ENCODE measurements around the gene TMEM184B. TPM values are rescaled to one million over a fixed set of nuclear protein-coding genes. Genes with fewer than 3 reads are reported as not detected.

The TMEM184B gene
- total RNA-seq, 1 experiment from 2014 or later, result 22.0 TPM

DNA sequence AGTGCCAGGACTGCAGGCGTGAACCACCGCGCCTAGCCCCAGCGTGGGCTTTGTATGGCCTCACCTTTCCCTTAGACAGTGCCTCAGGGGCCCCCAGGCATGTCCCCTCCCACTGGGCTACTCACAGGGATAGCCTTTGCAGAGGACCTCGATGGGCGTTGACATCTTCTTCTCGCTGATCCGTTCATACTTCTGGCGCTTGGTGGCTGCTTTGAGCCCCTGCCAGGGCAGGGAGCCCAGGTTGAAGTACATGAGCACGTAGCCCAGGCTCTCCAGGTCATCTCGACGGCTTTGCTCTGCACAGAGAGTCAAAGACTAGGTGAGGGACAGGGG, 26.9 kb upstream of the TMEM184B start:
- no peak overlapping the region for H3K27ac ChIP-seq
- H3K4me3 ChIP-seq, result no peak overlapping the region
- no peak for DNase-seq (ENCODE audit: low read depth in 1 of 2, low spot score in 2 of 2)
- H3K4me1 ChIP-seq (replicated peaks), result peaks cover 10% of the 10 kb centered on the region
- H3K27me3 ChIP-seq (replicated peaks), result no peaks in the 10 kb centered on the region
- peaks cover 100% of the 10 kb centered on the region for H3K36me3 ChIP-seq
- H3K9me3 ChIP-seq (replicated peaks), result no peaks in the 10 kb centered on the region

DNA sequence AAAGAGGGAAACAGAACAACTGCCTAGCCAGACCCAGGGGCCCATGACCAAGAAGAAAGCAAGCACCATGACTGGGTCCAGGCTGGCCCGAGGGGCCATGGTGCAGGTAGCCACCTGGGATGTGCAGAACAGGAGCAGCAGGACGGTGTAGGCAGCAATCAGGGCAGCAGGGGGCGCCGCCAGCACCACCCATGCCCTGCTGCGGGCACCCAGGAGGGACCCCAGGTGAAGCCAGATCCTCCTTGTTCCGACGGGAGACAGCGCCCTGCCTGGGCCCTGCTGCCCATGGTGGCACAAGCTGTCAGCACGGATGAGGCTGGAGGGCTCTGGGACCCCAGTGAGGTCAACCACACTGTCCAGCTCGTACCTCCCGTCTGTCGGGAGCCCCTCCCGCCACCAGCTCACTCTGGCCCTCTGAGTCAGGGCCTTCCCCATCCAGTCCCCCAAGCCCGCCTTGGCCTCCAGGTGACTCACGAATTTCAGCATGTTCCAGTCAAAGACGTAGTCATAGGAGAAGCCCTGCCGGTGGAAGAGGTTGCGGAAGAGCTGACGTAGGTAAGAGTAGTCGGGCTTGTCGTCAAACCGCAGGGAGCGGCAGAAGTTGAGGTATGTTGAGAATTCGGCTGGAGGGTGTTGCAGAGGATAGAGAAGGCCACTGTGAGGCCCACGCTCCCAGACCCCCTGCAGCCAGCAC, 25.6 kb upstream of the TMEM184B start:
- H3K4me3 ChIP-seq, result no peak overlapping the region
- H3K27me3 ChIP-seq (replicated peaks), result no peaks in the 10 kb centered on the region
- peaks cover 10% of the 10 kb centered on the region for H3K4me1 ChIP-seq (replicated peaks)
- peaks cover 100% of the 10 kb centered on the region for H3K36me3 ChIP-seq
- no peak for DNase-seq (ENCODE audit: low read depth in 1 of 2, low spot score in 2 of 2)
- H3K27ac ChIP-seq, result 0 out of 2 replicates have a peak overlapping the region, but pooled peaks have one; percentile 43
- H3K9me3 ChIP-seq (replicated peaks), result no peaks in the 10 kb centered on the region

DNA sequence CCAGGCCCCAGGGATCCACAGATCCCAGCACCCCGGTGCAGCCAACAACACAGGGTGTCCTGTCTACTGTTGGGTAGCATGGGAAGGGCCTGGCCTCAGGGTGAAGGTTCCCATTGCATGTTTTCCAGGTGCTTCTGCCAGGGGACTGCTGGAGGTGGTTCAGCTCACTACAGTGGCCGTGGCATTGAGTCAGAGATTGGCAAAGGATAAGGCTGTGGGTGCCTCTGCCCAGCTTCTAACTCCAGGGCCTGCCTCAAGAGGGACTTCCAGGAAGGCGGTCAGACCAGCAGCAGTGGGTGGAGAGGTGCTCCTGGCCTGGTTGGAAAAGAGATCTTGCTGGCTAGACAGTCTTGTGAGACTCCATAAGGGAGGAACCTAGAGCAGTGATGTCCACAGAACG, 23.6 kb upstream of the TMEM184B start:
- no peak for DNase-seq (ENCODE audit: low read depth in 1 of 2, low spot score in 2 of 2)
- no peak overlapping the region for H3K27ac ChIP-seq
- H3K4me1 ChIP-seq (replicated peaks), result peaks cover 10% of the 10 kb centered on the region
- H3K9me3 ChIP-seq (replicated peaks), result no peaks in the 10 kb centered on the region
- peaks cover 98% of the 10 kb centered on the region for H3K36me3 ChIP-seq
- H3K27me3 ChIP-seq (replicated peaks), result no peaks in the 10 kb centered on the region
- no peak overlapping the region for H3K4me3 ChIP-seq

DNA sequence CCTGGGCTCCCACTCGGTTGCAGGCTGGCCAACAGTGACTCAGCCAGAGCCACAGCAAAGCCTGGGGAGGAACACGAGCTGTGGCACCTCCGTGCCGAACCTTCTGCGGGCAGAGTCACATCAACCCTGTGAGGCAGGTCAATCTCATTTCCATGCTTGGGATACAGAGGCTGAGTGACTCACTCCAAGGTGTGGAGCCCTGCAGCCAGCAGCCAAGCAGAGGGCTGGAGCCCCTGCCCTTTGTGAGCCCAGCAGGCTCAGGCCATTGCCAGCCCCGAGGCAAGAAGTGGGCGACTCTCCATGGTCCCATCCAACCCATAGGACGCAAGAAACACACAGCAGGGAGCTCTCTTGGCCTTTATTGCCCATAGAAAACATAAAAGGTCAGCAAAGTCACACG, 23.1 kb upstream of the TMEM184B start:
- Histone ChIP-seq H3K27me3 (replicated peaks) (no peaks in the 10 kb centered on the region), H3K4me1 (replicated peaks) (peaks cover 10% of the 10 kb centered on the region), H3K36me3 (peaks cover 98% of the 10 kb centered on the region), H3K27ac (no peak overlapping the region), H3K4me3 (no peak overlapping the region), H3K9me3 (replicated peaks) (no peaks in the 10 kb centered on the region)
- no peak for DNase-seq (ENCODE audit: low read depth in 1 of 2, low spot score in 2 of 2)

DNA sequence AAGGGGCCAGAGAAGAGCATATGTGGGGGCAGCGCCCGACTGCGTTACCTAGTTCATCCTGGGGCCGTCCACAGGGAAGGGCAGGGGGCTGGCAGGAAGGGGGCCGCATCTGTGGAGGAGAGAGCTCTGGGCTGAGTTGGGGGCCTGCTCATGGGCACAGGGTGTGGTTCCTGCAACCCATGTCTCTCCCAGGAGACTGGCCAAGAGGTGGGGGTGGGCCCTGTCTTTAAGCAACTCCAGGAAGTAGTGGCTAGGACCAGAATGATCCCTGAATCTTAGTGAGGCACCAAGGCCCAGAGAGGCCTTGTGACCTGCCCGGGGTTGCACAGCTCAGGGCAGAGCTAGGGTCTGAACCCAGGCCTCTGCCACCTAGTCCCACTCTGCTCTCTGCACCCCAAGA, 22.5 kb upstream of the TMEM184B start:
- no peak overlapping the region for H3K27ac ChIP-seq
- H3K4me1 ChIP-seq (replicated peaks), result peaks cover 10% of the 10 kb centered on the region
- peaks cover 95% of the 10 kb centered on the region for H3K36me3 ChIP-seq
- no peaks in the 10 kb centered on the region for H3K27me3 ChIP-seq (replicated peaks)
- no peak for DNase-seq (ENCODE audit: low read depth in 1 of 2, low spot score in 2 of 2)
- no peak overlapping the region for H3K4me3 ChIP-seq
- H3K9me3 ChIP-seq (replicated peaks), result no peaks in the 10 kb centered on the region

DNA sequence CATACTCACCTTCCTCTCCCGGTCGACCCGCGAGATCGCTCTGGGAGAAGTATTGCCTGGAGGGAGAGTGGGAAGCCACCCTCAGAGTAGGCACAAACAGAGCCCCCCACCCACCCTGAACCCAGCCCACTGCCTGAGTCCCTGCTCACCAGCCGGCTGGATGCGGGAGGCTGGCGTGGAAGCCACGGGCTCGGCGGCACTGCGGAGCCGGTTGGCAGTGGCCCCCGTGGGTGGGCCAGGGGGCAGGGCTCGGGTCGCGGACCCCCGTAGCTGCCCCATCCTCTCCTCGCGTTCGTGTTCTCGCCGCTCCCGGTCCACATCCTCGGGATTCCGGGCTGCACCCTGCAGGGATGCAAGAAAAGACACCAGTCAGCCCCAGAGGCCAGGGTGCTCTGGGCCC, 21.4 kb upstream of the TMEM184B start:
- H3K27me3 ChIP-seq (replicated peaks), result no peaks in the 10 kb centered on the region
- no peaks in the 10 kb centered on the region for H3K9me3 ChIP-seq (replicated peaks)
- H3K4me3 ChIP-seq, result no peak overlapping the region
- H3K4me1 ChIP-seq (replicated peaks), result peaks cover 9% of the 10 kb centered on the region
- no peak overlapping the region for H3K27ac ChIP-seq
- no peak for DNase-seq (ENCODE audit: low read depth in 1 of 2, low spot score in 2 of 2)
- peaks cover 95% of the 10 kb centered on the region for H3K36me3 ChIP-seq

DNA sequence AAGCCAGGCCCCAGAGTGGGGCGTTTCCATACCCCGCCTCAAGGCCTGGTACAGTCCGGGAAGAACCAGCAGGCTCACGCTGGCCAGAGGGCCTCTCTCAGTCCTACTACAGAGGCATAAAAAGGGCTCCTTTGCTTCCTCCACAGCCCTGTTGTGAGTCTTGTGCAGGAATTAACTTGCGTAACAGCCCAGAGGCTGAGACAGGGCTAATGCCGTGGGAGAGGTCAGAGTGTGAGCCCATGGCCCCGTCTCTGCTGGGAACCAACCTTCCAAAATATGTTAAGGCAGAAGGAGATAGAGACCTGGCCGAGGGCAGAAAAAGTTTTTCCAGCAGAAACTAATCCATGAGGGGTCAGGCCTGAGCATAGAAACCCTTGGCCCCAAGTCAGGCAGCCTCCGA, 19.9 kb upstream of the TMEM184B start:
- H3K9me3 ChIP-seq (replicated peaks), result no peaks in the 10 kb centered on the region
- peaks cover 90% of the 10 kb centered on the region for H3K36me3 ChIP-seq
- no peaks in the 10 kb centered on the region for H3K4me1 ChIP-seq (replicated peaks)
- no peak overlapping the region for H3K4me3 ChIP-seq
- no peak for DNase-seq (ENCODE audit: low read depth in 1 of 2, low spot score in 2 of 2)
- no peak overlapping the region for H3K27ac ChIP-seq
- no peaks in the 10 kb centered on the region for H3K27me3 ChIP-seq (replicated peaks)

DNA sequence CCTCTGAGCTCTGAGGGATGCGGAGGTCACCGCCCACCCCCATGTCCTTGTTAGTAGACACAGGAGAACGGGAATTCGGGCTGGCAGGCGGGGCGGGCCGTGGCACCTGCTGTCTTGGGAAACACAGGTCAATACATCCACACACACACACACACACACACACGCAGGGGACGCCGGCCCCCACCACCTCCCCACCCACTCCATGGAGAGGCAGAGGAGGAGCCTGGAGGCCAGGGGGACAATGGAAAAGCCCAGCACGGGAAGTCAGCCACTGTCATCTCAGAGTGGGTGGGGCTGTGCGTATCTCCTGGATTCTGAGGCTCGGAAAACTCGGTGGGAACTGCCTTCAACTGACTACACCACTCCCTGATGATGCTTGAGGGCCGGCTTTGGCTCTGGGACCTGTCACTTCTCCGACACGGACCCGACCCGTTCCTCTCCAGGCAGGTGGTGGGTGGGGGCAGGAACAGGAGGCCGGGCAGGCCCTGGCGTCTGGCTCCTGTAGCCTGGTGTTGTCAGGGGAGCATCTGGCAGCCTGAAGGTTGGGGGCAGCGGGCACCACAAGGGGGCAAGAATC, 18.5 kb upstream of the TMEM184B start:
- Histone ChIP-seq H3K27ac (no peak overlapping the region), H3K36me3 (peaks cover 81% of the 10 kb centered on the region), H3K4me1 (replicated peaks) (no peaks in the 10 kb centered on the region), H3K4me3 (no peak overlapping the region), H3K27me3 (replicated peaks) (no peaks in the 10 kb centered on the region), H3K9me3 (replicated peaks) (no peaks in the 10 kb centered on the region)
- DNase-seq (ENCODE audit: low read depth in 1 of 2, low spot score in 2 of 2), result no peak

DNA sequence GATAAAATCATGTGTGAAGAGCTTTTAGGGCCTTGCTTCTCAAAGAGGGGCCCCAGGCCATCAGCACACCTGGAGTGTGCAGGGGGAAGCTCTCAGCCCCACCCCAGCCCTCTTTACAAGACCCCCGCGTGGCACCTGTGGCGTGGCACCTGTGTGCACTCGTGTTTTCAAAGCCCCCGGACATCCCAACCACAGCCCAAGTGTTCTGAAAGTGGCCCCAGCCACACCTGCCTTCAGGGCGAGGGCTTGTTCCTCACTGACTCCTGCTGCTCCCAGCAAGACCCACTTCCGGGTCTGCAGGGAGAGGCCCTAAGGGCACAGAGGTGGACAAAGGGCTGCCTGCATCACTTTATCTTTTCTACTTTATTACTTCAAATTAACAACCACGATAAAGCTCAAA, 17.5 kb upstream of the TMEM184B start:
- no peaks in the 10 kb centered on the region for H3K27me3 ChIP-seq (replicated peaks)
- no peaks in the 10 kb centered on the region for H3K4me1 ChIP-seq (replicated peaks)
- no peaks in the 10 kb centered on the region for H3K9me3 ChIP-seq (replicated peaks)
- DNase-seq (ENCODE audit: low read depth in 1 of 2, low spot score in 2 of 2), result no peak
- H3K36me3 ChIP-seq, result peaks cover 71% of the 10 kb centered on the region
- H3K27ac ChIP-seq, result no peak overlapping the region
- H3K4me3 ChIP-seq, result no peak overlapping the region

DNA sequence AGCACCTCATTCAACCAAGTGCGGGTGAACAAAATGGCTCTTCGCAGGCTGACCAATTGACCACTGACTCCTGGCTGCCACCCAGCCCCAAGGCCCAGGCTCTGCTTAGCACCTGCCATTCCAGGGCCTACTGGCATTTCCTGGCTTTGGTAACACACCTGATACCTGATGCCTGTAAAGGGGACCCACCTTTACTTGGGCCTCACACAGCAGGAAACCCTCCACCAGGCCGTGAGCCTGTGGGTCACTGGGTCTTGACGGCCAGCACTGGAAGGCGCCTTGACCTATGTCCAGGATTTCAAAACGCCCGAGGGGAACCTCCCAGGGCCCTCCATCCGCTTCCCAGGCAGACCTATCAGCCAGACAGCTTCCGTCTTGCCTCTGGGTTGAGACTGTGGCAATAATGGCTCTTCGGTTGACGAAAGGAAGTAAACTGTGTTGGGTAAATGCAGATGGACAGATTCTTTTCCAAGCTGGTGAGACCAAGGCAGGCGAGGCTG, 16.8 kb upstream of the TMEM184B start:
- no peak for DNase-seq (ENCODE audit: low read depth in 1 of 2, low spot score in 2 of 2)
- no peak overlapping the region for H3K4me3 ChIP-seq

DNA sequence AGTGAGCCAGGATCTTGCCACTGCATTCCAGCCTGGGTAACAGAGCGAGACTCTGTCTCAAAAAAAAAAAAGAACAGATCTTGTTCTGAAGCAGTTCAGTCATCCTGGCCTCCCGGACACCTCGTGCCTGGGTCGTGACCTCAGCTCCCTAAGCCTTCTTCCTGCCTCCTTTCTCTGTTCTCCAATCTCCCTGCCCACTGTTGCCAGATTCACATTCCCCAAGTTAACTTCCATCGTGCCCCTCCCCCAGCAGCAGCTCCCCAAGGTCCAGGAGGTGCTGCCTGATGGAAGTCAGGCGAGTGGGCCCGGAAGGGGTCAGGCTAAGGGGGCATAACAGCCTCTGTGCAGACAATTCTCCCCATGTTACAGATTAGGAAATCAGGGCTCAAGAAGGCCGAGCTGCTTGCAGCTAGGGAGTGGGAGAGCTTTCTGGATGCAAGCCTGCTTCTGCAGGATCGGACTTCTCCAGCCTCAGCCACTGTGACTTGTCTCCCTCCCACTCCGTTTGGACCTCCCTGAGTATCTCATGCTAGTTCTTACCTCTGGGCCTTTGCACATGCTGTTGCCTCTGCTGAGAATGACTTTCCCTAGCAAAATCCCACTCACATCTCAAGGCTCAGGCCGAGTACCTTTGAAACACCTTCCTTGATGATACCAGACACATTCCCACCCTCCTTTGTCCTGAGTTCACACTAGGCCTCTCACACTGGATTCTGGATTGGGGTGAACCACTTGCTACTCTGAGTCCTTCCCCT, 14.3 kb upstream of the TMEM184B start:
- Histone ChIP-seq H3K9me3 (replicated peaks) (no peaks in the 10 kb centered on the region), H3K4me1 (replicated peaks) (peaks cover 10% of the 10 kb centered on the region), H3K27me3 (replicated peaks) (no peaks in the 10 kb centered on the region), H3K27ac (no peak overlapping the region), H3K4me3 (no peak overlapping the region), H3K36me3 (peaks cover 39% of the 10 kb centered on the region)
- no peak for DNase-seq (ENCODE audit: low read depth in 1 of 2, low spot score in 2 of 2)

More for the DNA sequence above, 16.8 kb upstream of the TMEM184B start:
- no peaks in the 10 kb centered on the region for H3K27me3 ChIP-seq (replicated peaks)
- peaks cover 64% of the 10 kb centered on the region for H3K36me3 ChIP-seq
- no peak overlapping the region for H3K27ac ChIP-seq
- H3K9me3 ChIP-seq (replicated peaks), result no peaks in the 10 kb centered on the region
- no peaks in the 10 kb centered on the region for H3K4me1 ChIP-seq (replicated peaks)

DNA sequence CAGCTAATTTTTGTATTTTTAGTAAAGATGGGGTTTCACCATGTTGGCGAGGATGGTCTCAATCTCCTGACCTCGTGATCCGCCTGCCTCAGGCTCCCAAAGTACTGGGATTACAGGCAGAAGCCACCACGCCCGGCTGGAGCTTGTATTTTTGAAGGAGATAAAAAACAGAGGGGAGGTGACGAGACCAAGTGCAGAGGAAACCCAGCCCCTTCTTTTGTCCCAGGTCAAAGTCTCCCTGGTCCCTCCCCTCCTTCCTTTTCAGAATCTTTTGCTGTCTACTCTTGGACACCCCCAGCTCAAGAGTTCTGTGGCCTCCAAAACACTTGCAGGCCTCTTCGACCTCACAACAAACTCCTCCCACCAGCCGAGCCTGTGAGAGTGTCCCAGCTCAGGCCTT, 12.2 kb upstream of the TMEM184B start:
- no peak for DNase-seq (ENCODE audit: low read depth in 1 of 2, low spot score in 2 of 2)
- no peak overlapping the region for H3K4me3 ChIP-seq
- H3K4me1 ChIP-seq (replicated peaks), result peaks cover 10% of the 10 kb centered on the region
- H3K36me3 ChIP-seq, result peaks cover 23% of the 10 kb centered on the region
- no peak overlapping the region for H3K27ac ChIP-seq
- no peaks in the 10 kb centered on the region for H3K9me3 ChIP-seq (replicated peaks)
- no peaks in the 10 kb centered on the region for H3K27me3 ChIP-seq (replicated peaks)

DNA sequence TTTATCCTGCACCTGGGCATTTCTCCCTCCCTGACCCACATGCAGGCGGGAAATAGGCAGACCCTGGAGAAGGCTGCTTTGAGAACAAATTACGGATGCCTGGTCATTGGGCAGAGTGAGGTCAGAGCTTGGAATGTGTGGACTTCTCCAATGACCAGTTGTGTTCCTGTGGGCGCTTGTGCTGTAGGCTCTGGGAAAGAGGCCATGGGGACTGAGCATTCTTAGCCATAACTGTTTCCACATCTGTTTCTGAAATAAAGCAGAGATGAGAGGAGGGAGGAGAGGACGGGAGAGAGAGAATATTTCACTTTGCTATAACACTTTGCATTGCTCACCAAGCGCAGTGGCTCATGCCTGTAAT, 11.2 kb upstream of the TMEM184B start:
- no peak for DNase-seq (ENCODE audit: low read depth in 1 of 2, low spot score in 2 of 2)
- no peaks in the 10 kb centered on the region for H3K9me3 ChIP-seq (replicated peaks)
- no peak overlapping the region for H3K27ac ChIP-seq
- peaks cover 10% of the 10 kb centered on the region for H3K4me1 ChIP-seq (replicated peaks)
- no peak overlapping the region for H3K4me3 ChIP-seq
- H3K27me3 ChIP-seq (replicated peaks), result no peaks in the 10 kb centered on the region
- peaks cover 13% of the 10 kb centered on the region; the same call in 1 of the 2 replicates for H3K36me3 ChIP-seq

DNA sequence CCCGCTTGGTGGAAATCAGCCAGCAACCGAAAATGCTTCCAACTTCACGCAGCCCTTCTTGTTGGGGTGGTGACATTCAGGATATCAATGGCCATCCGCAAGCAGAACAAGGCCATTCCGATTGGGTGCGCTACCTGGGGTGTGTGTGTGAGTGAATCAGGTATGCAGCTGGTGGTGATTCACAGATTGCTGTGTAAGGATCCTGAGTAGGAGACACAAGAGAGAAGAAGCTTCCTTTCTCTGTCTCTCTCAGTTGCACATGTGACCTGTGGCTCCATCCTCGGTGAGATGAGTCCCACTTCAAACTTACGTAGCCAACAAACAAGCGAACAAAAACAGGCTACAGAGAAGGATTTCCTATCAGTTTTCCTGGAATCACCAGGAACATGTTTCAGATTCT, 9.6 kb upstream of the TMEM184B start:
- Histone ChIP-seq H3K36me3 (peaks cover 2% of the 10 kb centered on the region; the same call in 1 of the 2 replicates), H3K4me3 (no peak overlapping the region), H3K27me3 (replicated peaks) (no peaks in the 10 kb centered on the region), H3K9me3 (replicated peaks) (no peaks in the 10 kb centered on the region), H3K4me1 (replicated peaks) (peaks cover 10% of the 10 kb centered on the region), H3K27ac (no peak overlapping the region)
- no peak for DNase-seq (ENCODE audit: low read depth in 1 of 2, low spot score in 2 of 2)
